ENCODE measurements around the gene ASTN2.

ASTN2 gene

DNA sequence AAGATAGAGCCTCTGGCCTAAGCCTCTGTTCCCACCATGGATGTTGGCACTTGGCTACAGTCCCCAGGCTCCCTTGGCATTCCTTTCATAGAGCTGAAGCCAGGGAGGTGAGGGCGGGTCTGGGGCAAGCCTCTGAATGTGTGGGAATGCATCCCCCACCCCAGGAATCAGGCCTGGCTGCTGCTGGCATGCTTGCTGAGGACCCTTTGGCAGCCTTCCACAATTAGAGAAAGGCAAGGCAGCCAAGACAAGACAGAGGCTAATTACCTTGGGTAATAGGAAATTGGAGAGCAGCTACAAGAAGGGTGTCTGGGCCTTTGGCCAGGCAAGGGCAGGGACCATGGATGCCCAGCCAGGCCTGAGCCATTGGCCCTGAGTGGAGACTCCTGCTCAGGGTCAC is 932.1 kb downstream of the ASTN2 start:
- no peaks in the 10 kb centered on the region for H3K36me3 Mint-ChIP-seq (ENCODE audit: low read depth)

DNA sequence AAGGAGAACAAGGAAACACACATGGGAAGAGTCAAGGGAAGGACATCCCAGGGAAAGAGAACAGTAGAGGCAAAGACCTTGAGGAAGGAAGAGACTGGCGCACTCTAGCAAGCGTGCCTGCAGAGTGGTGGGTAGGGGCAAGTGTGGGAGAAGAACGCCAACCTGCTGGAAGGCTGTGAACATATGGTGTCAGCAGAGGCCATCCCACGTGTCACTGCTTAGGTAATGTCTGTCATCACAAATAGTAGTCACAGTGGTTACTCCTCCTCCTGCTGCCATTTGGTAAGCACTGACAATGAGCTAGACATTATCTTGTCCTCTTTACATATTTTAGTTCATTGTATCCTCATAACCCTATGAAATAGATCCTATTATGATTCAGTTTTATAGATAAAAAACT is 934.2 kb downstream of the ASTN2 start:
- H3K4me3 Mint-ChIP-seq: no peak overlapping the region
- H3K27me3 Mint-ChIP-seq (ENCODE audit: low read depth): no peaks in the 10 kb centered on the region
- H3K36me3 Mint-ChIP-seq (ENCODE audit: low read depth): no peaks in the 10 kb centered on the region
- H3K27ac Mint-ChIP-seq: no peak overlapping the region
- H3K4me1 Mint-ChIP-seq (ENCODE audit: low read depth): no peaks in the 10 kb centered on the region
- H3K9me3 Mint-ChIP-seq: no peaks in the 10 kb centered on the region

More for the DNA sequence above, 932.1 kb downstream of the ASTN2 start:
- H3K4me1 Mint-ChIP-seq (ENCODE audit: low read depth): no peaks in the 10 kb centered on the region
- no peaks in the 10 kb centered on the region for H3K9me3 Mint-ChIP-seq
- H3K27me3 Mint-ChIP-seq (ENCODE audit: low read depth): no peaks in the 10 kb centered on the region
- H3K27ac Mint-ChIP-seq: no peak overlapping the region
- no peak overlapping the region for H3K4me3 Mint-ChIP-seq

DNA sequence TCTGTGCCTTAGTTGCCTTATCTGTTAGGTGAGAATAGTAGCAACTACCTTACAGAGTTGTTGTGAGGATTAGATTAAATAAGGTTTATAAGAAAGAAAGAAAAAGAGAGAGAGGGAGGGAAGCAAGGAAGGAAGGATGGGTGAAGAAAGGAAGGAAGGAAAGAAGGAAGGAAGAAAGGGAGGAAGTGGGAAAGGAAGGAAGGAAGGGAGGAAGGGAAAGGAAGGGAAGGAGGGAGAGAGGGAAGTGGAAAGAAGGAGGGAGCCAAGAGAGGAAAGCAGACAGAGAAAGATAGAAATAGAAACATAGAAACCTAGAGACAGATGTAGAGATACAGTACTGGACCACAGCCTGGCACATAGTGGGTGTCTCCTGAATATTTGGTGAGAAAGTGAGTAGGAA is 934.9 kb downstream of the ASTN2 start:
- no peaks in the 10 kb centered on the region for H3K4me1 Mint-ChIP-seq (ENCODE audit: low read depth)
- H3K27ac Mint-ChIP-seq: no peak overlapping the region
- H3K4me3 Mint-ChIP-seq: no peak overlapping the region

DNA sequence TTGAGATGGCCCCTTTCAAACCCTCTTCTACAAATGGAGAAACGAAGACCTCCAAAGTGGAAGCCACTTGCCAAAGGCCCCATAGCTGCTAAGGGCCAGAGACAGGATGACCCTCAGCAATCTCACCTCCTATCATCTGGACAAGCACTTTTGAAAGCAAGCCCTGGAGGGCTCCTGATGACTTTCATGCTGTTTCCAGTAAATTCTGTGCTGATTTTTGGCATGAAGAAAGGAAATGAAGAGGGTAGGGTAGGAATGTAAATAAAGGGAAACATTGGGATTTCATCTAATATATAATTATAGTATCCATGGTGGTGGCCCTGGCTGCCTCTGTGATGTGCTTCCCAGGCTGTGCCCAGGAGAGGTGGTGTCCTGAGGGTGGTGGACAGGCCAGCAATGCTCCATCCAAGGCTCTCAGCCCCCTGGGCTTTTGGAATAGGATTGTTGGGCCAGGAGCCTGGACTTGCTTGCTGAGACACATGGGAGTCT is 935.8 kb downstream of the ASTN2 start:
- no peaks in the 10 kb centered on the region for H3K27me3 Mint-ChIP-seq (ENCODE audit: low read depth)
- H3K4me1 Mint-ChIP-seq (ENCODE audit: low read depth): no peaks in the 10 kb centered on the region
- H3K36me3 Mint-ChIP-seq (ENCODE audit: low read depth): no peaks in the 10 kb centered on the region
- H3K4me3 Mint-ChIP-seq: no peak overlapping the region
- no peaks in the 10 kb centered on the region for H3K9me3 Mint-ChIP-seq
- no peak overlapping the region for H3K27ac Mint-ChIP-seq

More for the DNA sequence above, 934.9 kb downstream of the ASTN2 start:
- Mint-ChIP-seq H3K9me3 (no peaks in the 10 kb centered on the region), H3K27me3 (ENCODE audit: low read depth) (no peaks in the 10 kb centered on the region), H3K36me3 (ENCODE audit: low read depth) (no peaks in the 10 kb centered on the region)

DNA sequence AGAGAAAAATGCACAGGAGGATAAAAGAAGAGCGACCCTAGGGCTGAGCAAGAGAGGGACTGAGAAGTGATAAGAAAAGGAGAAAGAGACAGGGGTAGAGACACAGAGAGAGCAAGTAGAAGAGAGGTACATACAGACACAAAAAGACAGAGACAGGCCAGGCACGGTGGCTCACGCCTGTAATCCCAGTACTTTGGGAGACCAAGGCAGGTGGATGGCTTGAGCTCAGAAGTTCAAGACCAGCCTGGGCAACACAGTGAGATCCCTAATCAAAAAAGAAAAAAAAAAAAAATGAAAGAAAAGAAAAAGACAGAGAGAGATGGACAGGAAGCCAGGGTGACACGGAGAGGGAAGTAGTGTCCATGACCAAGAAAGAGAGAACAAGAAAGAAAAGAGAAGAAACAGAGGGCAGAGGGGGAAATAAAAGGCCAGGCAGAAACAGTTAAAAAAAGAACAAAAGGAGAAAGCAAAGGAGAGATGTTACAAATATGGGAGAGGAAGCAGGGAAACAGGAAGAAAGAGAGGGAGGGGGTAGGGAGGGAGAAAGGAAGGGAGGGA is 937.2 kb downstream of the ASTN2 start:
- no peaks in the 10 kb centered on the region for H3K9me3 Mint-ChIP-seq
- H3K4me1 Mint-ChIP-seq (ENCODE audit: low read depth): no peaks in the 10 kb centered on the region
- no peaks in the 10 kb centered on the region for H3K27me3 Mint-ChIP-seq (ENCODE audit: low read depth)
- H3K4me3 Mint-ChIP-seq: no peak overlapping the region
- H3K27ac Mint-ChIP-seq: no peak overlapping the region
- no peaks in the 10 kb centered on the region for H3K36me3 Mint-ChIP-seq (ENCODE audit: low read depth)

DNA sequence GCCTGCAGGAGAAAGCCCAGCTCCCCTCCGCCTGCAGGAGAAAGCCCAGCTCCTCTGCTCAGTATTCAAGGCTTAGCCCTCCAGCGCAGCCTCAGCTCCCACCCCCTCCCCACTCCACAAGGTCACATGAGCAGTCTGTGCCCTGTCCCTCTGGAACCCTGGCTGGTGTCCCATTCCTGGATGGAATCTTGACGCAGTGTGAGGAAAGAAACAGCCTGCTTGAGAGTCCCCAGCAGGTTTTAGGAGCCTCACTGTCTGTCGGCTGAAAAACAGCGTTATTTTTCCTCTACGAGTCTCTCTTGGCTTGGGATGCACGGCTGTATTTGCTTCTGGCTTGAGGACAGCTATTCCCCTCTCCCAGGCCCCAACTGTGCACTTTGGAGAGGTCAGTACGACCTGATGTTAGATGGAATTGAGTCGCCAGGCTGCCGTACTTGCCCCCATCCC is 937.9 kb downstream of the ASTN2 start:
- no peaks in the 10 kb centered on the region for H3K9me3 Mint-ChIP-seq
- H3K4me3 Mint-ChIP-seq: no peak overlapping the region
- H3K36me3 Mint-ChIP-seq (ENCODE audit: low read depth): no peaks in the 10 kb centered on the region
- H3K27ac Mint-ChIP-seq: no peak overlapping the region
- no peaks in the 10 kb centered on the region for H3K4me1 Mint-ChIP-seq (ENCODE audit: low read depth)
- H3K27me3 Mint-ChIP-seq (ENCODE audit: low read depth): no peaks in the 10 kb centered on the region

DNA sequence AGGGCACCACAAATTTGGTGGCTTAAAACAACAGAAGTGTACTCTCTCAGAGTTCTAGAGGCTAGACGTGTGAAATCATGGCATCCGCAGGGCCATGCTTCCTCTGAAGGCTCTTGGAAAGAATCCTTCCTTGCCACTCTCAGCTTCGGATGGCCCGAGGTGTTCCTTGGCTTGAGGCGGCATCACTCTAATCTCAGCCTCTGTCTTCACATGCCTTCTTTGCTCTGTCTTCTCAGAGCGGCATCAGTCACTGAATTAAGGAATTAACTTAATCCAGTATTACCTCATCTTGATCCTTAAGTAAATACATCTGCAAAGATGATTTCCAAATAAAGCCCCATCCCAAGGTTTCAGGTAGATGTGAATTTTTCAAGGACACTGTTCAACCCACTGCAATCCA is 938.9 kb downstream of the ASTN2 start:
- Mint-ChIP-seq H3K27me3 (ENCODE audit: low read depth) (no peaks in the 10 kb centered on the region), H3K27ac (no peak overlapping the region), H3K36me3 (ENCODE audit: low read depth) (no peaks in the 10 kb centered on the region), H3K9me3 (no peaks in the 10 kb centered on the region), H3K4me1 (ENCODE audit: low read depth) (no peaks in the 10 kb centered on the region), H3K4me3 (no peak overlapping the region)

DNA sequence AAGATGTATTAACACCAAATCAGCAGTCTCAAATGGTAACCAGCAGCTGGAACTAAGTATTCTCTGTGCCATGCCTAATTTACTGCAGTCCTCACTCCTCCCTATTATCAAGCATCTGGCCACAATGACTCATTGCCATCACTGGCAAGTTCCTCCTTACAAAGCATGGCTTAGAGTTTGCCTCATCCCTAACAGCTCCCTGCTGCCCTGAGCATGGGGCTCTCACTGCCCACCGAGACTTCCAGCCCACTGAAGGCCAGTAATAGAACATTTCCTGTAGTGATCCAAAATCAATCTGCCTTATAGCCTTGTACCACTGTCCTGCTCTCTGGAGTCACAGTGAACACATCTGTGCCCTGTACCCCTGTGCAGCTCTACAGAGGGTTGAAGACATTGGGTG is 939.7 kb downstream of the ASTN2 start:
- no peak overlapping the region for H3K27ac Mint-ChIP-seq
- H3K27me3 Mint-ChIP-seq (ENCODE audit: low read depth): no peaks in the 10 kb centered on the region

DNA sequence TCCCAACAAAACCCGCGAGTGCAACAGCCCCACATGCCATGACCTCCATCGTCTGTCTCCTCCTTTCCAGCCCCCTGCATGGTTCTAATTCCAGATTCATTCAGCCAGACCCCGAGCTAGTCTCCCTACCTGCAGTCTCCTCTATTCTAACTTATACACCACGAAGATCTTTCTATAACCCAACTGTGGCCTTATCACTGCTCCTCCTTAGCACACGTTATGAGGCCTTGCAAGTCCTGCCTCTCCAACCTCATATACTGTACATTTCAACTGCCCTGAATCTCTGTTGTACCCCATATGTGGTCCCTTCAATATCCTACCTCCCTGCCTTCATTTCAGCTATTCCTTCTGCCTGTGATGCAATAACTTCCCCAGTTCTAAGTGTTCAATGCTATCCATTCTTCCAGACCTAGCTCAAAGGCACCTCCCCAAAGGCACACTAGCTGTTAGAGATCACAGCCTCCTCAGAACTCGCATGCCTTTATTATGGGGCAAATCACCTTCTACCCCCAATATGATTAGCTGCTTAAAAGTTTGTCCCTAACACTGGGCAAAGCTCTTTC is 942.8 kb downstream of the ASTN2 start:
- Mint-ChIP-seq H3K9me3 (no peaks in the 10 kb centered on the region), H3K27ac (no peak overlapping the region), H3K27me3 (ENCODE audit: low read depth) (no peaks in the 10 kb centered on the region), H3K4me3 (no peak overlapping the region), H3K4me1 (ENCODE audit: low read depth) (no peaks in the 10 kb centered on the region), H3K36me3 (ENCODE audit: low read depth) (no peaks in the 10 kb centered on the region)

More for the DNA sequence above, 939.7 kb downstream of the ASTN2 start:
- Mint-ChIP-seq H3K4me1 (ENCODE audit: low read depth) (no peaks in the 10 kb centered on the region), H3K4me3 (no peak overlapping the region), H3K36me3 (ENCODE audit: low read depth) (no peaks in the 10 kb centered on the region), H3K9me3 (no peaks in the 10 kb centered on the region)

DNA sequence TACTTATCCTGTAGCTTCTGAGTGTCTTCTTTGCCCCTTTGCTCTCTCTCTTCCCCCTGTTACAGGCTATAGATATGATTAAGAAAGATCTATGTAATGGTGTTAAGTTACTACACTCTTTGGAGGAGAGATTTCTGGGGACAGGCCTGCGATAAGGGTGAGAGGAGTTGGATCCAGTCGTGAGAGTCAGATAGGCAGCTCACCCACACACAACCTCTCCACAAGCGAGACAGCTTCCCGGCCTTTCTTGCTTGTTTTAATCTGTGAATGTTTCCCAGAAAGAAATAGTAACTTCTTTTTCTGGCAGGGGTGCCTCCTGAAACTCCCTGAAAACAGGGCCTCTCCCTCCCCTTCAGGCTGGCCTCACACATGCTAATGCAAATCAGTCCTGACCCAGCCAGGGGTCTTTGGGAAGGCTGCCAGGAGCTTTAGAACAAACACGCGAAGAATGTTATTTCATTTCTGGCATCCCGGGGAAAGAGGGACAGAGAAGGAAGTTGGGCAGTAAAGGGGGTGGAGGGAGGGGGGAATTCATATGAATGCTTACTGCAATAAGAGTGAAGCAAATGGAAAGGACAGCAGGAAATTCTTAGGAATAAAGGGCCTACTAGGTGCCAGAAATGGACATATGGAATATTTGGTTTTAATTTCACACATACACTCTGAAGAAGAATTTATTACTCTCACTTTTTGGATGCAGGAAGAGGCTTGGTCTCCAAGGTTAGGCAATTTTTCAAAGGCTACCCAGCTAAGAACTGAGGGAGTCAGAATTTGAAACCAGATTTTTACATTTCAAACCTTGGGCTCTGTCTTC is 943.6 kb downstream of the ASTN2 start:
- Mint-ChIP-seq H3K27ac (no peak overlapping the region), H3K27me3 (ENCODE audit: low read depth) (no peaks in the 10 kb centered on the region), H3K4me3 (no peak overlapping the region), H3K9me3 (no peaks in the 10 kb centered on the region), H3K36me3 (ENCODE audit: low read depth) (no peaks in the 10 kb centered on the region), H3K4me1 (ENCODE audit: low read depth) (no peaks in the 10 kb centered on the region)

DNA sequence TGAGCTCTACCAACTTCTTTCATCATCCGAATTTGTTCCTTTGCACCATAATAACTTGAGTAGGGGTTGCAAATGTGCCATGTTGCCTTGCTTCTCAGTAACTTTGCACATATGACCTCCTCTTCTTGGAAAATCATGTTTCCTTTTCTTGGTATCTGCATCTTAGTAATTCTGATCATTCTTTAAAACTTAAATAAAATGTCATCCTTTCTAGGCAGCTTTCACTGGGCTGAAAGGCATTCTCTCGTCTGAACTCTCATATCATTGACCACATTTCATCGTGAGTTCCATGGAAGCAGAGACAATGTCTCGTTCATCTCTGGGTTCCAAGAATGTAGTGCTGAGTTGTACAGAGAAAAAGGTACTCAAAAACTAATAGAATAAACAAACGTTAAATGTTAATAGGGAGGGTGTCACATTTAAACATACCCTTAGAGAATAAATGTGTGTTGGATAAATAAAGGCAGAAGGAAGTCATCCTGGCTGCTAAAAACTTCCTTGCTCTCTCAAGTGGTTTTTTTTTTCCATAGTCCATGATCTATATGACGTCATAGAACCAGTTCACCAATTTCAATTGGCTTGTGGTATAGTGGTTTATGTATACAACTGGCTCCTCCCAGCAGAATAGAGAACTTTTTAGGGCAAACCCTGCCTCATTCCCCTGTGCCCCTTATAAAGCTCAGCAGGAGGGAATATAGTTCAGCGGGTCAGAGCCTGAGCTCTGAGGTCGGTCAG is 945.9 kb downstream of the ASTN2 start:
- H3K4me1 Mint-ChIP-seq (ENCODE audit: low read depth): no peaks in the 10 kb centered on the region
- no peaks in the 10 kb centered on the region for H3K9me3 Mint-ChIP-seq
- no peaks in the 10 kb centered on the region for H3K36me3 Mint-ChIP-seq (ENCODE audit: low read depth)
- H3K27ac Mint-ChIP-seq: no peak overlapping the region
- no peak overlapping the region for H3K4me3 Mint-ChIP-seq
- H3K27me3 Mint-ChIP-seq (ENCODE audit: low read depth): no peaks in the 10 kb centered on the region

DNA sequence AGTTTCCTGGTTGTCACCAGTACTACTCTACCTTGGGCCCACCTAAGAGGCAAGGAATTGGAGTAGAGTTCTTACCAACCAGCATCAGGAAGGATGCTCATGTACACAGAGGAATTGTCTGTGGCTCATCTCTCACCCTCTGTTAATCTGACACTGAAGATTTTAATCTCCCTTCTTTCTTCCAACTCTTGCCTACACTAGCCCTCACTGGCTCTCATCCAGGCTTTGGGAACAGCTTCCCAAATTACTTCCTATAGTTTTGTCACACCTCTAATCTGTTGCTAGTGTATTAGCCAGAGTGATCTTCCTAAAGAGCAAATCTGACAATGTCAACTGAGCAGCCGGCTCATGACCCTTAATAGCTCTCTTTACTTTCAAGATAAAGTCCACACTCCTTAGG is 946.5 kb downstream of the ASTN2 start:
- Mint-ChIP-seq H3K27me3 (ENCODE audit: low read depth) (no peaks in the 10 kb centered on the region), H3K9me3 (no peaks in the 10 kb centered on the region), H3K27ac (no peak overlapping the region), H3K4me3 (no peak overlapping the region), H3K4me1 (ENCODE audit: low read depth) (no peaks in the 10 kb centered on the region), H3K36me3 (ENCODE audit: low read depth) (no peaks in the 10 kb centered on the region)

DNA sequence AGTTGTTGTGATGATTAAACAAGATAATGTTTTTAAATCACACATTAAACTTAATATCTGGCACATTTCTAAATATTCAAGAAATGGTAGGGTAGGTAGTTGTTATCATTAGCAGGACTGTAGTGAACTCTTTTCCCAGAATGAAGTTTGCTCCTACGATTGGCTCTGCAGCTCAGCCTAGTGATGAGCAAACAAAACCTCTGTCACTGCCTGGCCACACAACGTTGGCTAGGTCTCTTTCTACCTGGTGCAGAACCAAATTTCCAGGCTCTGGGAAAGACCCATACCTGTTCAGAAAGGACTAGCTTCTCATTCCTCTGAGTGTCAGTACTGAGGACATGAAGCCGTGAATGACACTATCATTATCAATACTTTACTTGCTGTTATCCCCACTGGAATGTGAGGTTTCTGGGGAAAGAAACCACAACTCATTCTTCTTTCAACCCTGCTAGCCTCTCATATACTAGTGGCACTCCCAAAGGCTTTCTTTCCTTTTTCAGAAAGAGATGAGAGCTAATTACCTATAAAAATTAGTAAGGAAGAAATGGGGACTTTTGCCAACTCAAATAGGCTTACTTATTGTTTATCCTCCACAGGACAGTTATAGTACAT is 947.0 kb downstream of the ASTN2 start:
- Mint-ChIP-seq H3K36me3 (ENCODE audit: low read depth) (no peaks in the 10 kb centered on the region), H3K4me3 (no peak overlapping the region), H3K27me3 (ENCODE audit: low read depth) (no peaks in the 10 kb centered on the region), H3K27ac (no peak overlapping the region), H3K4me1 (ENCODE audit: low read depth) (no peaks in the 10 kb centered on the region), H3K9me3 (no peaks in the 10 kb centered on the region)

Measured in T-helper 1 cell treated with Interleukin-12 subunit alpha and Interleukin-12 subunit beta and Interleukin-4 antibody, amounts not matched to agents 30 μg/mL and 1 μg/mL, for 36 hours (primary cell).